ENCODE measurements around the gene THBS2. TPM values are rescaled to one million over a fixed set of nuclear protein-coding genes. Genes with fewer than 3 reads are reported as not detected.
"Not testable (repeated sequence)": the region's sequence is repeated elsewhere in the genome, so short reads cannot be mapped to it uniquely, and the experiment has no call there.

The THBS2 gene
- under 1 TPM in 4 of 6 donors, not detected in 2; 0.05 to 0.13 (median 0.07) TPM for polyA plus RNA-seq (ENCODE audit: low read depth in 6 of 6)

DNA sequence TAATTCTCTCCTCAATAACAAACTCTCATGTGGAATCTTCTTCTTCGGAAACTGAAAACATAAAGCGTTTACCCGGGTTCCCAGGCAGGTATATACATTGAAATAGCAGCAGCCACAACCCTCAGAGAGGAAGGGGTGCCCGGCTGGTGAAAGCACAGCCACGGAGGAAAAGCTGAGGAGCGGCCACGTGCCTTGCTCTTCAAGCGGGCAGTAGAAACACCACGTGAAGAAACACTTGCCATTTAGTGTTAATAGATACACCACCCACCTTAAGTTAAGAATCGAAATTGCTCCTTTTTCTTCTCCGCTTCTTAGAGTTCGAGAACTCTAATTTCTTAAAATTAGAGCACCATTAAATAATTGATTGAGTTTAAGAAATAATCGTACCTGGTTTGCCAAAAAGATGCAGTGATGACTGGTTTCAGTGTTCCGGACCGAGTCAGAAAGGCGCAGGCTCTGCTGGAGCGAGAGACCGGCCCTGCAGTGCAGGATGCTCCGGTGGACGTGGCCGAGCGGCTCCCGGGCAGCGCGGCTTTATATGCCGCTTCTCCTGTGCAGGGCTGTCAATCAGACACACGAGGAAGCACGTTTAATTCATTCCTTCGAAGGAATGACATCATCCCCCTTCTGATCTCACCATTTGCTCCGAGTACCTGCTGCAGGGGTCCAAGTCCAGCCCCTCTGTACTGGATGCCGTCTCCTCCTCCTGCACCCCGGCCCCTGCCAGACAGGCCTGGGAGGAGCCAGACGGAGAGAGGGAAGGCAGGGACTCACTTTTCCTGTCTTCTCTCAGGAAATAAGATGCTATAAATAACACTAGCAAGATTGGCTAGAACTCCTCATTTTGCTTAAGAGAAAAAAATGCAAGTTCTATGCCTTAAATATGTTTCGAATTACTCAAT is at the start of gene THBS2:
Gene THBS2, minus strand, starts transcription at position 510 of the 902 bp plus-strand sequence. CDS start 3,062 bp downstream, outside the sequence.
- peak within 1 kb of the TSS in 2 of 6 donors; percentile 43 to 56 for H3K27ac Mint-ChIP-seq
- peaks cover 0 to 9% of the 10 kb centered on the region in 2 donors for H3K36me3 Mint-ChIP-seq
- ATAC-seq (ENCODE audit: low read depth in 2 of 2) (no peak), DNase-seq (no peak)
- peaks cover 6 to 29% (median 26%) of the 10 kb centered on the region in 3 donors for H3K4me1 Mint-ChIP-seq
- H3K4me3 Mint-ChIP-seq, result peak within 1 kb of the TSS in 6 of 8 donors; percentile 42 to 84 (median 60)
- peaks cover 2 to 14% (median 5%) of the 10 kb centered on the region in 7 donors for H3K9me3 Mint-ChIP-seq
- peaks cover 65 to 77% (median 70%) of the 10 kb centered on the region in 3 donors for H3K27me3 Mint-ChIP-seq

- Mint-ChIP-seq H3K36me3 (peaks cover 0 to 7% of the 10 kb centered on the region in 2 donors), H3K27me3 (peaks cover 11 to 20% (median 16%) of the 10 kb centered on the region in 3 donors)
Measured at GRCh38 chr6:169302716-169303115, 49.1 kb upstream of the THBS2 start.

DNA sequence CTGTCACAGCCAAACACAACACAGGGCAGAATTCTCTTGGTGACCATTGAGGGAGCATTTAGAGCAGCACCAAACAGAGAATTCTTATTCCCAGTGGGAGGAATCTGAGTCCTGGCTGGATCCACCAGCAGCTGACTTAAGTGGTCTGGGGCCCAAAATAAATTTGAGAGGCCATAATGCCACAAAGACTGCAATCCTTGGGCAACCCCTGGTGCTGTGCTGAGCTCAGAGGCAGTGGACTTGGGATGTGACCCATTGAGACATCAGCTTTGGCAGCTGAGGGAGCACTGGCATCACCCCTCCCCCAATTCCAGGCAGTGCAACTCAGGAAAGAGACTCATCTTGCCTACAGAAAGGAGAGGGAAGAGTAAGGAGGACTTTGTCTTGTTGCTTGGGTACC is 48.6 kb upstream of the THBS2 start:
- Mint-ChIP-seq H3K4me1 (no peaks in the 10 kb centered on the region), H3K36me3 (peaks cover 0 to 7% of the 10 kb centered on the region in 2 donors), H3K4me3 (no peak overlapping the region), H3K27me3 (peaks cover 11 to 20% (median 16%) of the 10 kb centered on the region in 3 donors), H3K27ac (no peak overlapping the region), H3K9me3 (peaks cover 2 to 45% (median 11%) of the 10 kb centered on the region in 7 donors)
- no peak for DNase-seq
- ATAC-seq (ENCODE audit: low read depth in 2 of 2), result no peak

More at GRCh38 chr6:169302716-169303115, 49.1 kb upstream of the THBS2 start:
- no peak overlapping the region for H3K4me3 Mint-ChIP-seq
- no peaks in the 10 kb centered on the region for H3K4me1 Mint-ChIP-seq
- no peak overlapping the region for H3K27ac Mint-ChIP-seq
- ATAC-seq (ENCODE audit: low read depth in 2 of 2) (no peak), DNase-seq (no peak)
- peaks cover 2 to 42% (median 10%) of the 10 kb centered on the region in 7 donors for H3K9me3 Mint-ChIP-seq

DNA sequence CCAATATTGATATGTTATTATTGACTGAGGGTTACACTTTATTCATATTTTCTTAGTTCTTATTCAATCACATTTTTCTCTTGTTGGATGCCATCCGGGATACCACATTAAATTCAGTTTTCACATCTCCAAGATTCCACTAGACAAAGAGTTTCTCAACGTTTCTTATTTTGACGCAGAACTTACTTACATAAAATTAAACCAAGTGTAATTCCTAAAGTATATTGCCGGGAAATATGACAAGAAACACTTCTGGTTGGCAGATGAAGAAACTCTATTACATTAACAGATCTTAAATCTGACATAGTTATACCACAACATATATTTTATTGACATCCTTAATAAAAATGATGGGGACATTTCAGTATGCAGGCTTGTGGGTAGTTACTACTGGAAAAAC is 47.3 kb upstream of the THBS2 start:
- no peaks in the 10 kb centered on the region for H3K4me1 Mint-ChIP-seq
- H3K4me3 Mint-ChIP-seq, result no peak overlapping the region
- peaks cover 14 to 27% (median 23%) of the 10 kb centered on the region in 3 donors for H3K27me3 Mint-ChIP-seq
- ATAC-seq (ENCODE audit: low read depth in 2 of 2) (no peak), DNase-seq (no peak)
- H3K27ac Mint-ChIP-seq, result no peak overlapping the region
- H3K36me3 Mint-ChIP-seq, result peaks cover 0 to 7% of the 10 kb centered on the region in 2 donors
- H3K9me3 Mint-ChIP-seq, result peaks cover 2 to 52% (median 12%) of the 10 kb centered on the region in 7 donors

GRCh38 chr6:169298626-169299025 is 45.0 kb upstream of the THBS2 start:
- H3K27ac Mint-ChIP-seq; DNase-seq; H3K4me1 Mint-ChIP-seq; H3K4me3 Mint-ChIP-seq; ATAC-seq (ENCODE audit: low read depth in 2 of 2); H3K36me3 Mint-ChIP-seq: not testable (repeated sequence)
- H3K9me3 Mint-ChIP-seq, result peaks cover under 1 to 42% (median 12%) of the 10 kb centered on the region in 7 donors
- H3K27me3 Mint-ChIP-seq, result peaks cover 14 to 33% (median 32%) of the 10 kb centered on the region in 3 donors

GRCh38 chr6:169296622-169297021 is 43.0 kb upstream of the THBS2 start:
- peaks cover 0 to 25% (median 5%) of the 10 kb centered on the region in 7 donors for H3K9me3 Mint-ChIP-seq
- H3K4me3 Mint-ChIP-seq, result peak overlapping the region in 1 of 8 donors; percentile 18
- peaks cover 10 to 18% (median 17%) of the 10 kb centered on the region in 3 donors for H3K27me3 Mint-ChIP-seq
- no peak for DNase-seq
- H3K36me3 Mint-ChIP-seq, result no peaks in the 10 kb centered on the region
- no peak for ATAC-seq (ENCODE audit: low read depth in 2 of 2)
- H3K4me1 Mint-ChIP-seq, result no peaks in the 10 kb centered on the region
- H3K27ac Mint-ChIP-seq, result no peak overlapping the region

- DNase-seq (no peak), ATAC-seq (ENCODE audit: low read depth in 2 of 2) (no peak)
- Mint-ChIP-seq H3K9me3 (peaks cover 0 to 24% (median 6%) of the 10 kb centered on the region in 7 donors), H3K4me1 (no peaks in the 10 kb centered on the region), H3K27ac (no peak overlapping the region), H3K4me3 (no peak overlapping the region), H3K36me3 (no peaks in the 10 kb centered on the region), H3K27me3 (peaks cover 10 to 18% (median 17%) of the 10 kb centered on the region in 3 donors)
Measured at GRCh38 chr6:169296170-169296569, 42.5 kb upstream of the THBS2 start.

DNA sequence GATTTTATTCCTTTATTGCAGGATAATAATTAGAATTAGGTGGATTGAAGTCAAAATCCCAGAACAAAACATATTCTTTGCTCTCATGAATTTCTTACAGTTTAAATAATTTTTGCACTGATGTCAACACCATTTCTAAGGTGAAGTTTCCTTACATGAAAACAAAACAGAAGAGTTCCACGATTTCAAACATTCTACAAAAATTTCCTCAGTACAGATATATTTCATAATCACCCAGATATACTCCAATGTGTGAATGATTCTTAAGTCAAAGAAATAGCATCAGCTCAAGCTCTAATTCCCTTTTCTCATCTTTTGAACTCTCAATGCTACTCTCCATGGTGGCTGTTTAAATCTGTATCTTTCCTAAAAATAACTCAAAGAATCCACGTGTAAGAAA is 39.5 kb upstream of the THBS2 start:
- DNase-seq, result no peak
- Mint-ChIP-seq H3K36me3 (no peaks in the 10 kb centered on the region), H3K4me1 (no peaks in the 10 kb centered on the region)

GRCh38 chr6:169292338-169293124 is 38.9 kb upstream of the THBS2 start:
- Mint-ChIP-seq H3K27ac (no peak overlapping the region), H3K9me3 (peaks cover 0 to 8% (median 2%) of the 10 kb centered on the region in 7 donors), H3K4me3 (no peak overlapping the region), H3K27me3 (peaks cover 4 to 18% (median 17%) of the 10 kb centered on the region in 3 donors), H3K36me3 (no peaks in the 10 kb centered on the region), H3K4me1 (no peaks in the 10 kb centered on the region)
- ATAC-seq (ENCODE audit: low read depth in 2 of 2) (no peak), DNase-seq (no peak)

More for the DNA sequence above, 39.5 kb upstream of the THBS2 start:
- peaks cover 4 to 18% (median 17%) of the 10 kb centered on the region in 3 donors for H3K27me3 Mint-ChIP-seq
- H3K9me3 Mint-ChIP-seq, result peaks cover 0 to 15% (median 5%) of the 10 kb centered on the region in 7 donors
- no peak overlapping the region for H3K4me3 Mint-ChIP-seq
- ATAC-seq (ENCODE audit: low read depth in 2 of 2), result no peak
- no peak overlapping the region for H3K27ac Mint-ChIP-seq

DNA sequence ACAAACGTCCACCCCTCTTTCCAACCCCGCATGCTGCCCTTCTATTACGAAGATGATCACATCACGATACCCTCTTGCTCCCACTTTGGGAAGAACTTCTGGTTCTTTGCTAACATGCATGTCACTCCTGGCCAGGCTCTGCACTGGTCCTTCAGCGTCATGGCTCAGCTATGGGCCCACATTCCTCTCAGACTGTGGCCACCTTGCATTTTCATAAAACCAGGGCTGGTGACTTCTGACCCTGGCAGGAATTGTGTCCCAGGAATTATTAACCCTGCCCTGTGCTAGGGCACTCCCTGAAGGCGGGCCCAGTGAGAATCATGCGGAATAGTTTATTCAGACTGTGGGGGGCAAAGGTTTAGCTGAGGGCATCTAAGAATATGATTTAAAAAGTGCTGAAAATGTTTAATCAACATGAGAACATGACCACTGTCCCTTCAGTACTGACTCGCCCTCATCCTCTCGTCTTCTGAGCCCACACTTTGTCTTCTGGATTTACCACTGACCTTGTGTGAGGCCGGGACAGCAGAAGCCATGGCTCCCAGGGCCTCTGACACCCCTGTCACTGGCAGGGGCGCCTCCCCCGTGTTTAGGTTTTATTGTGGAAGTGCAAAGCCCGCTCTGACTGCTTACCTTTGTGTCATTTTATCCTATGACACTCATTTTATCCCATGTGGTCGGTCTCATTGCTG is 38.1 kb upstream of the THBS2 start:
- ATAC-seq (ENCODE audit: low read depth in 2 of 2) (no peak), DNase-seq (no peak)
- peaks cover 4 to 14% (median 14%) of the 10 kb centered on the region in 3 donors for H3K27me3 Mint-ChIP-seq

DNA sequence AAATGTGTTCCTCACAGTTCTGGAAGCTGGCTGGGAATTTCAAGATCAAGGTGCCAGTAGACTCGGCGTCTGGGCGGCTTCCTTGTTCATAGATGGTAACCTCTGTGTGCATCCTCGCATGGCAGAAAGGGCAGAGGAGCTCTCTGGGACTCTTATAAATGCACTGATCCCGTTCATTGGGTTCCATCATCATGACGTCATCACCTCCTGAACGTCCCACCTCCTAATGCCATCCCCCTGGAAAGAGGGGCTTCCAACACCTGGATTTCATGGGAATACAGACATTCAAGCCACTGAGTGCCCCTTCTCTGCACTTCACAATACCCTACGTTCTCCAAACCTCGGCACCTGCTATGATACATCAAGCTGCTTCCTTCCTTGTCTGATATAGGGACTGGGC is 37.5 kb upstream of the THBS2 start:
- no peak for ATAC-seq (ENCODE audit: low read depth in 2 of 2)
- H3K36me3 Mint-ChIP-seq, result no peaks in the 10 kb centered on the region
- DNase-seq, result no peak
- peaks cover 0 to 2% (median 0%) of the 10 kb centered on the region in 7 donors for H3K9me3 Mint-ChIP-seq
- no peaks in the 10 kb centered on the region for H3K4me1 Mint-ChIP-seq
- H3K27ac Mint-ChIP-seq, result no peak overlapping the region
- no peak overlapping the region for H3K4me3 Mint-ChIP-seq
- peaks cover 0 to 10% (median 10%) of the 10 kb centered on the region in 3 donors for H3K27me3 Mint-ChIP-seq

More for the DNA sequence above, 38.1 kb upstream of the THBS2 start:
- peak overlapping the region in 1 of 8 donors; percentile 55 for H3K4me3 Mint-ChIP-seq
- peaks cover 0 to 5% (median 2%) of the 10 kb centered on the region in 7 donors for H3K9me3 Mint-ChIP-seq
- no peaks in the 10 kb centered on the region for H3K4me1 Mint-ChIP-seq
- no peak overlapping the region for H3K27ac Mint-ChIP-seq
- H3K36me3 Mint-ChIP-seq, result no peaks in the 10 kb centered on the region

DNA sequence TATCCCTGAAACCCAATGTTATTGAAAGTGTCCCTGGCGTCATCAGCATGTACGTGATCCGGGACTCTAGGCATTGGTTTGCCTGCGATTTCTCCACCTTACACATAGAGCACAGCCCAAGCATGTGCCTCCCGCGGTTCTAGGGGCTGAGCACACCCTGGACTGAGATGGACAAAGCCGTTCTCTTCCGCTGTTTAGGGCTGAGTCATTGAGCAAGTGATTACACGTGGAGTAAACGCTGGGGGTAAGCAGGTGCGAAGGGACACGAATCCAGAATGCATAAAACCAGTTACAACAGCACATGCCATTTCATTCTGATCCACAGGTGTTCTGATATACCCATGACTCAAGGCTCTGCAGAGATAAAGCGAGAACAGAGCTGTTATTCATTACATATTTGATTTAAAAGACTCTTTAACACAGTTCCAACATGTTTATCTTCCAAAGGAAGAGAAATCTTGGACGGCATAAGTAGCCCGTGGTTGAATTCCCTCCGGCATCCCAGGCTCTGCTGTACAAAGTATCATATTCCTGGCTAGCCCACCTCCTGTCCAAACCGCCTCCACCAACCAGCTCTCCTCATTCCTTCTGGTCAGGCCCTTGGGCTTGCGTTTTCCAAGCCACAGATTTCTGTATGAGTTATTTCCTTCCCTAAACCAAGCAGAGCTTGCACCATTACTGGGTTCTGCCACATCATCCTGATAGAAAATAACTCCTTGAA is 36.1 kb upstream of the THBS2 start:
- H3K27ac Mint-ChIP-seq, result no peak overlapping the region
- DNase-seq (no peak), ATAC-seq (ENCODE audit: low read depth in 2 of 2) (no peak)
- H3K36me3 Mint-ChIP-seq, result no peaks in the 10 kb centered on the region
- H3K27me3 Mint-ChIP-seq, result peaks cover 0 to 9% (median 7%) of the 10 kb centered on the region in 3 donors
- H3K4me1 Mint-ChIP-seq, result no peaks in the 10 kb centered on the region
- peaks cover 0 to 2% (median 0%) of the 10 kb centered on the region in 7 donors for H3K9me3 Mint-ChIP-seq
- H3K4me3 Mint-ChIP-seq, result no peak overlapping the region

Measured in naive B cell (primary cell).